Panc1 (cell line): ENCODE results near the gene ITPR2. TPM values are rescaled to one million over a fixed set of nuclear protein-coding genes. Genes with fewer than 3 reads are reported as not detected.

Experiments used
- ATAC-seq: fragments of 200-7000 bp; cut with Tn5 transposase; 2 replicates; pipeline ENCODE4 v1.9.1; 2020; ENCODE audit warnings: mild to moderate bottlenecking, moderate library complexity
- BruUV-seq: library from RNA; stranded (reverse); fragments of 400-500 nt; replicated peaks from 2 replicates; lab custom pipeline; 2021; lab: Mats Ljungman, UMichigan
- CTCF ChIA-PET: fragments of 300-600 bp; sonication (Branson Sonifier 250); formaldehyde crosslinking; loops from one replicate; lab custom pipeline; 2022; ENCODE audit warnings: antibody characterized with exemption; lab: Charles Lee
- POLR2A ChIA-PET: fragments of 300-600 bp; sonication (Branson Sonifier 250); formaldehyde crosslinking; loops from one replicate; lab custom pipeline; 2022; ENCODE audit warnings: antibody characterized with exemption; lab: Charles Lee
- DNase-seq: peaks from one replicate; pipeline ENCODE4 v3.0.0-alpha.2; 2010; ENCODE audit warnings: low read depth, low spot score
- H3K27ac ChIP-seq: 2 replicates; pipeline ENCODE4 v1.5.1; 2011; ENCODE audit warnings: mild to moderate bottlenecking, low read length, inconsistent platforms
- H3K27me3 ChIP-seq: fragments of 200-500 bp; sonication (Bioruptor generic); 2 replicates; pipeline ENCODE4 v1.6.0; 2014; ENCODE audit warnings: low read length, inconsistent platforms; ENCODE audit not compliant: control insufficient read depth, insufficient read depth
- H3K36me3 ChIP-seq: fragments of 200-500 bp; sonication (Bioruptor generic); 2 replicates; pipeline ENCODE4 v1.5.1; 2014; ENCODE audit warnings: inconsistent platforms, mild to moderate bottlenecking, low read length, moderate library complexity; ENCODE audit not compliant: control insufficient read depth, insufficient read depth
- H3K4me1 ChIP-seq: 2 replicates; pipeline ENCODE4 v1.5.1; 2011; ENCODE audit warnings: inconsistent platforms, mild to moderate bottlenecking, low read length, moderate library complexity; ENCODE audit not compliant: control insufficient read depth, insufficient read depth
- H3K4me3 ChIP-seq, 2 experiments: 2 replicates each; pipeline ENCODE4 v1.5.1; 2011 to 2012; ENCODE audit warnings: low read depth in 2 of 2, low read length in 2 of 2, mild to moderate bottlenecking in 2 of 2, inconsistent platforms in 1 of 2, moderate library complexity in 1 of 2
- H3K9me3 ChIP-seq: fragments of 200-500 bp; sonication (Bioruptor generic); 2 replicates; pipeline ENCODE4 v1.5.1; 2014; ENCODE audit warnings: low read depth, mild to moderate bottlenecking, inconsistent platforms, low read length, moderate library complexity; ENCODE audit not compliant: control insufficient read depth, insufficient read depth
- POLR2AphosphoS5 ChIP-seq: IDR thresholded peaks from 2 replicates; pipeline ENCODE4 v1.6.1; 2012; ENCODE audit warnings: mild to moderate bottlenecking, low read depth, low read length, moderate library complexity
- SIN3A ChIP-seq: IDR thresholded peaks from 2 replicates; pipeline ENCODE4 v1.6.1; 2012; ENCODE audit warnings: low read depth, mild to moderate bottlenecking, low read length, moderate library complexity, borderline replicate concordance; ENCODE audit not compliant: insufficient read depth
- TCF7L2 ChIP-seq: IDR thresholded peaks from 2 replicates; pipeline ENCODE4 v1.6.1; 2011; ENCODE audit warnings: mild to moderate bottlenecking, low read depth, low read length, inconsistent platforms
- in situ Hi-C: cut with HindIII; loops from 2 replicates; pipeline ENCODE4 v1.10.0; 2016; ENCODE audit warnings: low sequenced_read_pairs, low pct_unique_long_range_greater_than_20kb
- intact Hi-C: fragments of 100-400 bp; cut with micrococcal nuclease; formaldehyde crosslinking; loops from one replicate; pipeline ENCODE4 v1.10.0; 2022; ENCODE audit not compliant: unreplicated experiment
- total RNA-seq: library from RNA; stranded (reverse); gene quantifications from one replicate; pipeline ENCODE4 v1.2.1, GENCODE V29; 2021; ENCODE audit not compliant: unreplicated experiment
- TF ChIP-seq, protein P1 (sequence below): fragments of 450-650 bp; IDR thresholded peaks from 2 replicates; pipeline ENCODE4 v1.5.1; 2017; ENCODE audit warnings: mild to moderate bottlenecking
- TF ChIP-seq, protein P2 (sequence below), 2 experiments: IDR thresholded peaks; 2 replicates each; pipeline ENCODE4 v1.6.1; 2011 to 2012; ENCODE audit warnings: low read depth in 2 of 2, control low read depth in 1 of 2, low read length in 1 of 2, mild to moderate bottlenecking in 1 of 2, moderate library complexity in 1 of 2; ENCODE audit not compliant: insufficient read depth in 1 of 2

Gene ITPR2
- total RNA-seq, 1 experiment from 2014 or later, result 41.8 TPM

GRCh38 chr12:26724309-26724702 is 108.7 kb downstream of the ITPR2 start:
- Histone ChIP-seq H3K36me3 (no peaks in the 10 kb centered on the region), H3K27me3 (no peaks in the 10 kb centered on the region), H3K4me3 (no peak overlapping the region), H3K4me1 (no peaks in the 10 kb centered on the region), H3K27ac (no peak overlapping the region), H3K9me3 (no peaks in the 10 kb centered on the region)
- in situ Hi-C loops, result no loop called here
- TF ChIP-seq POLR2AphosphoS5 (no peak), TCF7L2 (no peak), SIN3A (no peak)
- TF ChIP-seq, protein P1, sequence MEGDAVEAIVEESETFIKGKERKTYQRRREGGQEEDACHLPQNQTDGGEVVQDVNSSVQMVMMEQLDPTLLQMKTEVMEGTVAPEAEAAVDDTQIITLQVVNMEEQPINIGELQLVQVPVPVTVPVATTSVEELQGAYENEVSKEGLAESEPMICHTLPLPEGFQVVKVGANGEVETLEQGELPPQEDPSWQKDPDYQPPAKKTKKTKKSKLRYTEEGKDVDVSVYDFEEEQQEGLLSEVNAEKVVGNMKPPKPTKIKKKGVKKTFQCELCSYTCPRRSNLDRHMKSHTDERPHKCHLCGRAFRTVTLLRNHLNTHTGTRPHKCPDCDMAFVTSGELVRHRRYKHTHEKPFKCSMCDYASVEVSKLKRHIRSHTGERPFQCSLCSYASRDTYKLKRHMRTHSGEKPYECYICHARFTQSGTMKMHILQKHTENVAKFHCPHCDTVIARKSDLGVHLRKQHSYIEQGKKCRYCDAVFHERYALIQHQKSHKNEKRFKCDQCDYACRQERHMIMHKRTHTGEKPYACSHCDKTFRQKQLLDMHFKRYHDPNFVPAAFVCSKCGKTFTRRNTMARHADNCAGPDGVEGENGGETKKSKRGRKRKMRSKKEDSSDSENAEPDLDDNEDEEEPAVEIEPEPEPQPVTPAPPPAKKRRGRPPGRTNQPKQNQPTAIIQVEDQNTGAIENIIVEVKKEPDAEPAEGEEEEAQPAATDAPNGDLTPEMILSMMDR, result no peak
- TF ChIP-seq, protein P2, sequence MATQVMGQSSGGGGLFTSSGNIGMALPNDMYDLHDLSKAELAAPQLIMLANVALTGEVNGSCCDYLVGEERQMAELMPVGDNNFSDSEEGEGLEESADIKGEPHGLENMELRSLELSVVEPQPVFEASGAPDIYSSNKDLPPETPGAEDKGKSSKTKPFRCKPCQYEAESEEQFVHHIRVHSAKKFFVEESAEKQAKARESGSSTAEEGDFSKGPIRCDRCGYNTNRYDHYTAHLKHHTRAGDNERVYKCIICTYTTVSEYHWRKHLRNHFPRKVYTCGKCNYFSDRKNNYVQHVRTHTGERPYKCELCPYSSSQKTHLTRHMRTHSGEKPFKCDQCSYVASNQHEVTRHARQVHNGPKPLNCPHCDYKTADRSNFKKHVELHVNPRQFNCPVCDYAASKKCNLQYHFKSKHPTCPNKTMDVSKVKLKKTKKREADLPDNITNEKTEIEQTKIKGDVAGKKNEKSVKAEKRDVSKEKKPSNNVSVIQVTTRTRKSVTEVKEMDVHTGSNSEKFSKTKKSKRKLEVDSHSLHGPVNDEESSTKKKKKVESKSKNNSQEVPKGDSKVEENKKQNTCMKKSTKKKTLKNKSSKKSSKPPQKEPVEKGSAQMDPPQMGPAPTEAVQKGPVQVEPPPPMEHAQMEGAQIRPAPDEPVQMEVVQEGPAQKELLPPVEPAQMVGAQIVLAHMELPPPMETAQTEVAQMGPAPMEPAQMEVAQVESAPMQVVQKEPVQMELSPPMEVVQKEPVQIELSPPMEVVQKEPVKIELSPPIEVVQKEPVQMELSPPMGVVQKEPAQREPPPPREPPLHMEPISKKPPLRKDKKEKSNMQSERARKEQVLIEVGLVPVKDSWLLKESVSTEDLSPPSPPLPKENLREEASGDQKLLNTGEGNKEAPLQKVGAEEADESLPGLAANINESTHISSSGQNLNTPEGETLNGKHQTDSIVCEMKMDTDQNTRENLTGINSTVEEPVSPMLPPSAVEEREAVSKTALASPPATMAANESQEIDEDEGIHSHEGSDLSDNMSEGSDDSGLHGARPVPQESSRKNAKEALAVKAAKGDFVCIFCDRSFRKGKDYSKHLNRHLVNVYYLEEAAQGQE (IDR thresholded peaks at IDR 0.05; ENCODE audit: insufficient read depth in 1 of 2, low read depth in 2 of 2, low read length in 1 of 2), result no peak
- no peak for ATAC-seq
- no TSS peak for BruUV-seq
- POLR2A ChIA-PET, result interaction anchor here (0.6 kb wide), 1 partner anchor 109 kb away, joined by 3 read pairs; the partner anchor contains the start of gene ITPR2
- CTCF ChIA-PET, result no interaction called here
- no peak for DNase-seq
- intact Hi-C loops, result loop anchor here (5.0 kb wide), 1 partner anchor 163 kb away; no protein-coding TSS in a partner anchor

DNA sequence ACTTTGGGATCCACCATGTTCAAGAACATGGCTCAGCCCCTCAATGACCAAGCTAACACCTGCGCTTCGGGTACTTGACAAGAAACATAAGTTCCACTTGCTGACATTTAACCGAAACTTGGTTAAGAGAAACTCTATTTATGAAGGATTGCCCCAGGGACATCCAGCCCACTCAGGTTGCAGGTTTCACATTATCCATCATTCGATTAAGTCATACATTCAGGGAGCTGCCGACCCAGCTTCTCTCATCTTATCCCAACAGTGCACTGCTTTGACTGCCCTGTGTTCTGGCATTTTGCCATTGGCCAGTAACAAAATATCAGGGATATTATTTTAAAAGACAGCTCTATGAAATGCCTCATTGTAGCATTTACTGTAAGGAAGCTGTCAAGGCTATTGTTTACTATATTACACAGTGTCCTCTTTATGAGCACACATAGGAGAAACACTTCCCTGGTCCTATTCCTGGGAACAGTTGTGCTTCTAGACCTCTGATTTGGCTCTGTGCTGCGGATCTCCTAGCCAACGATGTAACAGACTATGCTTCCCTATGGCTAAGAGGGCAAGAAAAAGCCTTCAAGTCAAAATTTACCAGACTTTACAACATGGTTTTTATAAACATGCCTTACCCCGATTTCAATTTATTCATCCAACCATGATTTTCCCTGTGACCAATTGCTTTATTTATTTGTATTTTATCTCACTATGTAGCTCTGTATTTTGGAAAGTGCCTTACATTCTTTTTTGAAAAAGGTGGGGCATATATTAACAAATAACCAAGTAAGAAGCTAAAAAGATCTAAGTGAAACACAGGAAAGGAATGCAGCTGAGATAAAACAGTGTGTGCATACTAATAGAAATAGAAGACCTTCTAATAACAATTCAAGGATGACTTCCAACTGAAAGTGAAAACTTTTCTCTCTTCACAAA is 109.3 kb downstream of the ITPR2 start:
- intact Hi-C loops (loop anchor here (5.0 kb wide), 1 partner anchor 164 kb away; no protein-coding TSS in a partner anchor), in situ Hi-C loops (no loop called here)
- ATAC-seq (no peak), DNase-seq (no peak)
- ChIA-PET CTCF (no interaction called here), POLR2A (interaction anchor here (0.6 kb wide), 1 partner anchor 110 kb away, joined by 3 read pairs; the partner anchor contains the start of gene ITPR2)
- no peaks in the 10 kb centered on the region for H3K4me1 ChIP-seq
- TF ChIP-seq, protein P2 (IDR thresholded peaks at IDR 0.05; ENCODE audit: insufficient read depth in 1 of 2, low read depth in 2 of 2, low read length in 1 of 2), result no peak
- TF ChIP-seq TCF7L2, result no peak
- no peak for TF ChIP-seq POLR2AphosphoS5
- TF ChIP-seq, protein P1, result no peak
- no peak for TF ChIP-seq SIN3A
- no peaks in the 10 kb centered on the region for H3K27me3 ChIP-seq
- no peak overlapping the region for H3K27ac ChIP-seq
- no peaks in the 10 kb centered on the region for H3K36me3 ChIP-seq
- BruUV-seq, result no TSS peak
- H3K9me3 ChIP-seq, result no peaks in the 10 kb centered on the region
- no peak overlapping the region for H3K4me3 ChIP-seq
